ENCODE results near the gene RIOX2. TPM values are rescaled to one million over a fixed set of nuclear protein-coding genes. Genes with fewer than 3 reads are reported as not detected.

RIOX2 gene
- polyA plus RNA-seq, 1 donor from 2014 or later: 0.48 TPM

DNA sequence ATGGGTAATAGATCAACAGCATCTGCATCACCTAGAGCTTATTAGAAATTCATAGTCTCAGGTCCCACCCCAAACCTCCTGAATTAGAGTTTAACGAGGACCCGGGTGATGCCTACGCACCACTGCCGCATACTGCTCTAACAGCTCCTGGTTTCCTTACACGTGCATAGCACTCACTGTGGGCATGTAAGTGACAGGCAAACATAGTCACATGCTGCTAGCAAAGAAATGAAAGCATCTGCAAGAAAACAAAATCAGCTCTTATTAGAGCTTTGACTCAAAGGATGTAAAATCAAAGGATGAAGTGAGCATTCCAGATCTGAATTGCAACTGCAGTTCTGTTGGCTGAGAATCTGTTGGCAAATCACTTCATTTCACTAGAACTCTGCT, 19.1 kb upstream of the RIOX2 start:
- no peaks in the 10 kb centered on the region for H3K36me3 ChIP-seq (ENCODE audit: insufficient read depth, low read length)
- H3K4me3 ChIP-seq (ENCODE audit: low read length): no peak overlapping the region
- no peaks in the 10 kb centered on the region for H3K27me3 ChIP-seq (ENCODE audit: insufficient read depth, low read depth, low read length)
- no peak overlapping the region for H3K27ac ChIP-seq (ENCODE audit: low read length)
- no peak overlapping the region for H2AFZ ChIP-seq (ENCODE audit: low read depth, low read length)
- no peaks in the 10 kb centered on the region for H3K79me2 ChIP-seq (replicated peaks; ENCODE audit: insufficient read depth, low read length)
- H3K9ac ChIP-seq (ENCODE audit: low read length): no peak overlapping the region
- no peaks in the 10 kb centered on the region for H4K20me1 ChIP-seq (ENCODE audit: insufficient read depth)
- H3K9me2 ChIP-seq (ENCODE audit: insufficient read depth, low read length): no peaks in the 10 kb centered on the region
- H3K4me2 ChIP-seq (ENCODE audit: low read length): no peak overlapping the region
- H3F3A ChIP-seq (ENCODE audit: insufficient read depth, low read length, poor library complexity, severe bottlenecking): no peaks in the 10 kb centered on the region
- TF ChIP-seq POLR2AphosphoS5 (IDR thresholded peaks at IDR 0.05) (peak; percentile 12), RAD21 (conservative IDR thresholded peaks at IDR 0.05) (no peak), EZH2 (IDR thresholded peaks at IDR 0.05; ENCODE audit: borderline replicate concordance, insufficient read depth, low read length, poor library complexity, severe bottlenecking) (no peak), TAF1 (IDR thresholded peaks at IDR 0.05; ENCODE audit: low read depth) (no peak), MXI1 (conservative IDR thresholded peaks at IDR 0.05; ENCODE audit: poor library complexity, severe bottlenecking) (peak; percentile 38), SMC3 (conservative IDR thresholded peaks at IDR 0.05; ENCODE audit: poor library complexity) (no peak)
- TF ChIP-seq, protein P1, sequence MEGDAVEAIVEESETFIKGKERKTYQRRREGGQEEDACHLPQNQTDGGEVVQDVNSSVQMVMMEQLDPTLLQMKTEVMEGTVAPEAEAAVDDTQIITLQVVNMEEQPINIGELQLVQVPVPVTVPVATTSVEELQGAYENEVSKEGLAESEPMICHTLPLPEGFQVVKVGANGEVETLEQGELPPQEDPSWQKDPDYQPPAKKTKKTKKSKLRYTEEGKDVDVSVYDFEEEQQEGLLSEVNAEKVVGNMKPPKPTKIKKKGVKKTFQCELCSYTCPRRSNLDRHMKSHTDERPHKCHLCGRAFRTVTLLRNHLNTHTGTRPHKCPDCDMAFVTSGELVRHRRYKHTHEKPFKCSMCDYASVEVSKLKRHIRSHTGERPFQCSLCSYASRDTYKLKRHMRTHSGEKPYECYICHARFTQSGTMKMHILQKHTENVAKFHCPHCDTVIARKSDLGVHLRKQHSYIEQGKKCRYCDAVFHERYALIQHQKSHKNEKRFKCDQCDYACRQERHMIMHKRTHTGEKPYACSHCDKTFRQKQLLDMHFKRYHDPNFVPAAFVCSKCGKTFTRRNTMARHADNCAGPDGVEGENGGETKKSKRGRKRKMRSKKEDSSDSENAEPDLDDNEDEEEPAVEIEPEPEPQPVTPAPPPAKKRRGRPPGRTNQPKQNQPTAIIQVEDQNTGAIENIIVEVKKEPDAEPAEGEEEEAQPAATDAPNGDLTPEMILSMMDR (IDR thresholded peaks at IDR 0.05; ENCODE audit: poor library complexity, severe bottlenecking): no peak
- no peaks in the 10 kb centered on the region for H3K9me3 ChIP-seq (ENCODE audit: low read length)

DNA sequence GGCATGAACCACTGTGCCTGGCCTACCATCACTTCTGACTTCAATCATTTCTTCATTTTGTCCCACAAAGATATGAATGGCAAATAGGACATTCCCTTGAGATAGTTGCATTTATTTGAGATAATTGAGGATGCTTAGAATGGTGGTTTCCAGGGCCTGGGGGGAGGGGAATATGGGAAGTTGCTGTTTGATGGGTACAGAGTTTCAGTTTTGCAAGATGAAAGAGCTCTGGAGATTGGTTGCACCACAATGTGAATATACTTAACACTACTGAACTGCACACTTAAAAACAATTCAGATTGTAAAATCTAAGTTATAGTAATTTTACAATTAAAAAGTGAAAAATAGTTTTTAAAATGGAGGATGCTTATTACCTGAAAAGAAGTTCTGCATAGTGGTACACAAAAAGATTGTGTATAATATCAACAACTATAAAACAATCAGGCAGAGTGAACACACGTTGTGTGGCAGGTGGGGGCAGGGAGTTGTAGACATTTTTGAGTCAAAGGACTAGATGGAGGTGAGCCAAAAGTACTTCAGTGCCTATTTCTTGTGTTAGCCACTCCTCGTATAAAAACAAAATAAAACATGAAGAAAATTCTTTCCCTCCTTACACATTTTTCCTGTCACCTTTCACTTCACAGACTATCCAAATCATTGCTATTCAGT, 18.5 kb upstream of the RIOX2 start:
- H3K36me3 ChIP-seq (ENCODE audit: insufficient read depth, low read length): no peaks in the 10 kb centered on the region
- no peaks in the 10 kb centered on the region for H3K27me3 ChIP-seq (ENCODE audit: insufficient read depth, low read depth, low read length)
- H3K9me3 ChIP-seq (ENCODE audit: low read length): no peaks in the 10 kb centered on the region
- H4K20me1 ChIP-seq (ENCODE audit: insufficient read depth): no peaks in the 10 kb centered on the region
- H2AFZ ChIP-seq (ENCODE audit: low read depth, low read length): no peak overlapping the region
- no peaks in the 10 kb centered on the region for H3F3A ChIP-seq (ENCODE audit: insufficient read depth, low read length, poor library complexity, severe bottlenecking)
- no peaks in the 10 kb centered on the region for H3K9me2 ChIP-seq (ENCODE audit: insufficient read depth, low read length)
- H3K9ac ChIP-seq (ENCODE audit: low read length): no peak overlapping the region
- TF ChIP-seq MXI1 (conservative IDR thresholded peaks at IDR 0.05; ENCODE audit: poor library complexity, severe bottlenecking): no peak
- TF ChIP-seq SMC3 (conservative IDR thresholded peaks at IDR 0.05; ENCODE audit: poor library complexity): no peak
- TF ChIP-seq EP300 (conservative IDR thresholded peaks at IDR 0.05; ENCODE audit: poor library complexity, severe bottlenecking): no peak
- TF ChIP-seq TAF1 (IDR thresholded peaks at IDR 0.05; ENCODE audit: low read depth): no peak
- TF ChIP-seq, protein P1 (IDR thresholded peaks at IDR 0.05; ENCODE audit: poor library complexity, severe bottlenecking): no peak
- TF ChIP-seq, protein P2, sequence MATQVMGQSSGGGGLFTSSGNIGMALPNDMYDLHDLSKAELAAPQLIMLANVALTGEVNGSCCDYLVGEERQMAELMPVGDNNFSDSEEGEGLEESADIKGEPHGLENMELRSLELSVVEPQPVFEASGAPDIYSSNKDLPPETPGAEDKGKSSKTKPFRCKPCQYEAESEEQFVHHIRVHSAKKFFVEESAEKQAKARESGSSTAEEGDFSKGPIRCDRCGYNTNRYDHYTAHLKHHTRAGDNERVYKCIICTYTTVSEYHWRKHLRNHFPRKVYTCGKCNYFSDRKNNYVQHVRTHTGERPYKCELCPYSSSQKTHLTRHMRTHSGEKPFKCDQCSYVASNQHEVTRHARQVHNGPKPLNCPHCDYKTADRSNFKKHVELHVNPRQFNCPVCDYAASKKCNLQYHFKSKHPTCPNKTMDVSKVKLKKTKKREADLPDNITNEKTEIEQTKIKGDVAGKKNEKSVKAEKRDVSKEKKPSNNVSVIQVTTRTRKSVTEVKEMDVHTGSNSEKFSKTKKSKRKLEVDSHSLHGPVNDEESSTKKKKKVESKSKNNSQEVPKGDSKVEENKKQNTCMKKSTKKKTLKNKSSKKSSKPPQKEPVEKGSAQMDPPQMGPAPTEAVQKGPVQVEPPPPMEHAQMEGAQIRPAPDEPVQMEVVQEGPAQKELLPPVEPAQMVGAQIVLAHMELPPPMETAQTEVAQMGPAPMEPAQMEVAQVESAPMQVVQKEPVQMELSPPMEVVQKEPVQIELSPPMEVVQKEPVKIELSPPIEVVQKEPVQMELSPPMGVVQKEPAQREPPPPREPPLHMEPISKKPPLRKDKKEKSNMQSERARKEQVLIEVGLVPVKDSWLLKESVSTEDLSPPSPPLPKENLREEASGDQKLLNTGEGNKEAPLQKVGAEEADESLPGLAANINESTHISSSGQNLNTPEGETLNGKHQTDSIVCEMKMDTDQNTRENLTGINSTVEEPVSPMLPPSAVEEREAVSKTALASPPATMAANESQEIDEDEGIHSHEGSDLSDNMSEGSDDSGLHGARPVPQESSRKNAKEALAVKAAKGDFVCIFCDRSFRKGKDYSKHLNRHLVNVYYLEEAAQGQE (IDR thresholded peaks at IDR 0.05; ENCODE audit: borderline replicate concordance): no peak
- TF ChIP-seq RAD21 (conservative IDR thresholded peaks at IDR 0.05): no peak
- no peak for TF ChIP-seq EZH2 (IDR thresholded peaks at IDR 0.05; ENCODE audit: borderline replicate concordance, insufficient read depth, low read length, poor library complexity, severe bottlenecking)
- TF ChIP-seq POLR2AphosphoS5 (IDR thresholded peaks at IDR 0.05): no peak
- no peak overlapping the region for H3K4me2 ChIP-seq (ENCODE audit: low read length)
- H3K27ac ChIP-seq (ENCODE audit: low read length): no peak overlapping the region
- no peak overlapping the region for H3K4me3 ChIP-seq (ENCODE audit: low read length)
- no peaks in the 10 kb centered on the region for H3K79me2 ChIP-seq (replicated peaks; ENCODE audit: insufficient read depth, low read length)

Data from neural cell (in vitro differentiated cells).